Measurements from ENCODE around the gene MYCT1.

Gene MYCT1

DNA sequence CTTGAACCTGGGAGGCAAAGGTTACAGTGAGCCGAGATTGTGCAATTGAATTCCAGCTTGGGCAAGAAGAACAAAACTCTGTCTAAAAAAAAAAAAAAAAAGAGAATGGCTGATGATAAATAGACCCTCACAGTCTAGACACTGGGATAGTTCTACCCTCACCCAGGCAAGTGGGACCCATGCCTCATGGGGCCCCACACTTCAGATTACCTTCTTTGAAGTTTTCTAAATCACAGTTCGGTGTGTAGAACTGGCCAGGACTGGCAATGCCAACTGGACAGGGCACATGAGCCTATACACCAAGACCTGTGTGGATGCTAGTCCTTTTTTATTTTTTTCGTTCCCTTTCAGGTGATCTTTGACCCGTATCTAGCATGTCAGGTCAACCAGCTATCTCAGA is 28.6 kb downstream of the MYCT1 start:
- ATAC-seq, result no peak

DNA sequence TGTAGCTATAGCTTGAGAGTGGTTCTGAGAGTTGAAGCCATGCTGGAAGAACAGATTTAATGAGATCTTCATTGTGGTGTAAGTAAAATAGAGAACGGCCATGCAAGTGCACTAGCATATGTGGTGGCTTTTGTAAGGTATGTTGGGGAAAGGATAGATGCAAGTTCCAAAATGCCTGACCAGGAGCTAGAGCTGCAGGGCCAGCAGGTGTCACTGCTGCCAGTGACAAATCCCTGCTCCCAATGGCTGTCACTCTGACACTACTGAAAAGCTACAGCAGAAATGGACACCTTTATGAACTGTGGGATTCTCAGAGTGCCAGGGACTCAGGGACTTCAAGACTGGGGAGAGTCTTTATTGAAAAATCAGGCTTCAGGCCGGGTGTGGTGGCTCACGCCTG is 29.8 kb downstream of the MYCT1 start:
- ATAC-seq, result no peak

DNA sequence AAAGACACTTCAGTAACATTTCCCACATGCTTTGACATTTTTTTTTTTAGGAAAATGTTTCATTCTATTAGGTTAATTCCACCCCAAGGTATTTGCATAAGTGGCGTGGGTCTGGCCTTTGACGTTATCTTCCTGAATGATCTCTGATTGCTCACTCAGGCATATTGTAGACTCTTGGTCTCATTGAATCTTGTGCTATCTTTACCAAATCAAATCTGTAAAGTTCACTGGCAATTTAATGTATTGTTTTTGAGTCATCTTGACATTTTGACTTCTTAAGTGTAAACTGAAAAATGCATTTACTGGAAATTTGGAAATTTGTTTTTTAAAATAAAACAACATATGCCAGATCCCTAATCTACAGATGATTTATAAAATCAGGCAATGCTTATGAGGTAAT is 36.9 kb downstream of the MYCT1 start:
- ATAC-seq, result no peak

DNA sequence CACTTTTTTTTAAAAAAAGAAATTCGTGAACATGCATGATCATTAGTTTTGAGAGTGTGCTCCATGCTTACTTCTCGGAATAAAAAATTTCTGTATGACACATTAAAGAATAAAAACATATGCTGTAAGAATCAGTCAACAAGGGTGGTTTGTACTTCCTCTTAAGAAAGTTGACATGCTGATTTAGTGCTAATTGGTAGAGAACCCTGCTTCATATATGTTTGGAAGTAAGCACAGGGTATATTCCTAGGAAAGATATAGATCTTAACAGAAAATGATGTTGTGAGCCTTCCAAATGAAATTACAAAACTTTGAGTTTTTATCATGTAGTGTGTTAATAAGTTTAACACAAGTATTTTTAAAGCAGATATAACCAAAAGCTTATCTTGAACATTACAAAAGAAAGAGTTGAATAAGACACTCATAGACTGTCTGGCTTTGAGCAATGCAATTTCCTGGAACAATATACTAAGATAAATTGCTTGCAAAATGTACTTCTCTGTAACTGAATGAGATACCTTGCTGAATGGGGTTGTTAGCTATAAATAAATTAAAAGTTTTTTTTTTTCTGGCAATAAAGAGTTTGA is 39.1 kb downstream of the MYCT1 start:
- ATAC-seq, result no peak

DNA sequence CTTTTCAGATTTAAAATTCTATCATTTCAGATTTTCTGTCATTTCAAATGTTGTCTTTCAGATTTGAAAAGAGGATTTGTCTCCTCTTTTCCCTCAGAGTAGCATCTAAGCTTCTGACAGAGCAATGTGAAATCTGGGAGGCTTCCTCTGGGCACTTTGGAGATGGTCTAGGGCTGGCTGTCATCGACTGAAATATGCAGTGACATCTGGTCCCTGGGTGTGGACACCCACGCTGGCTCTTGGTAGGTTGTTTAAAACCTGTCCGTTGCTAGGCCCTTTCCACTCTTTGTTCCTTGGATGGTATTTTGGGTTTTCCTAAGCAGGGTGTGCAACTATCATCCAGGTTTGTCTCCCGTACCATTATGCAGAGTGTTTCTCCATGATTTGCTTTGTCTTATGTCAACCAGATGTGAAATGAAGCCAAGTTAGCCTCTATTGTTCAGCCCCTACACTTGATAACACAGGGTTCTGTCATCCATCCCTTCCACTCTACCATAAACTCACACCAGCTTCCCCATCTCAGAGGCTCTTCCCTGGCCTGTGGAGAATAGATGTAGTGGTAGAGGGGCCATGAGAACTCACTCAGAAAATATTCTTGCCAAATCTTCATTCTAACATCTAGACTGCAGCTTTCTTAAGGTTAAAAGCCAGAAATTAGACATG is 47.9 kb downstream of the MYCT1 start:
- no peak for ATAC-seq

DNA sequence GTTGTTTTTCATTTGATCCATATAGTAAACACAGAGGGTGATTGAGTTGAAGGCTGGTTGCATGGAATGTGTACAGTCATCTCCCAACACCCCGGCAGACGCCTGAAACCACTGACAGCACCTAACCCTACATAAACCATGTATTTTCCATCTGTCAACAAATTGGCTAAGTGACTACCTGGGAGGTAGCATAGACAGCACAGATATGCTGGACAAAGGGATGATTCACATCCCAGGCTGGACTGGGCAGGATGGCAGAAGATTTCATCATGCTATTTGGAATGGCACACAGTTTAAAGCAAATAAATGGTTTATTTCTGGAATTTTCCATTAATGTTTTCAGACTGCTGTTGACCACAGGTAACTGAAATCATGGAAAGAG is 48.5 kb downstream of the MYCT1 start:
- ATAC-seq, result no peak

DNA sequence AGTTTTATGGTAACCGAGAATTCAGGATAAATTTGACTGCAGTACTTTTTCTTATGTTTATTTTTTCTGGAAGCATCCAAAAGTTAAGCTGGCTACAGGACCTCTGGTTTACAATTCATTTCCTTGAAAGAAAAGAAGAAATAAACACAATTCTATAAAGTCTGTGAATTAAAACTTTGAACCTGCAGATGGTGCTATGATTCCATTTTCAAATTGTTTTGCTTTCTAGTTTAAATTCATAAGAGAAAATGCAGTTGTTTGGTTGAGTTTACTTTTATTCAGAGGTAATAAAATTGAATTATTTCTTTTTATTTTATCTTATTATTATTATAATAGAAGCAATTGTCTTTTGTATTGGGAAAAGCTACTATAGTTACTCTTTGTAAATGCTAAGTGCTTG is 51.1 kb downstream of the MYCT1 start:
- no peak for ATAC-seq

DNA sequence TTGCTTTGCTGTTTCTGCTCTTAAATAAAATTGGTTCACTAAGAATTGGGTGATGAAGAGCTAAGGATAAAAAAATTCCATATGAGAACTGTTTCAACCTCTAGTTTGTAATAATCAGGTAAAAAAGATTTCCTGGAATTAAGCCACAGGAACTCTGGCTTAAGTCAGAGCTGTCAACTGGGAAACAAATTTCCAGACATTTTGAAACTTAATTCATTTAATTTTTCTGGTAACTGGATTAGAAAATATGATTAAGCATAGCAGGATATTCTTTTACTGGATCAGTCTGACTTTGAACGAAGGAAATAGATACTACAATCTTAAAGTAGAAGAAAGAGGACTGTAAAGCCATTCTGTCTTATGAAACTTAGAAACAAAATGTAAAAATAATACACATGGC is 51.6 kb downstream of the MYCT1 start:
- ATAC-seq, result no peak

DNA sequence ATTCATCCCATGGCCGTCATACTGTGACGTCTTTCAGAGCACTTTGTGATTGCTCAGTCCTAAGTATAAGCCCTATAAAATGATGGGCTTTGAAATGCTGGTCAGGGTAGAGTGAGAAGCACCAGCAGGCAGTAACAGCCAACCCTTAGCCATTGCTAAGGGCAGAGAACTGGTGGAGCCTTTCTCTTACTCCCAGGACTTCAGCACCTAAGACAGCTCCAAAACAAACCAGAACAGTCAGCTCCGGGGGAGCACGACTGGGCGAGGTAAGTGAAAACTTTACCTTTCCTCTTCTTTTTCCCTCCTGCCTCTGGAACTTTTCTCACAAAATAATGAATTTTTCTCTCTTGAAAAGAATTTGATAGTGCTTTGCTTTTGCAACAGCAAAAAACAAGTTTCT is 53.0 kb downstream of the MYCT1 start, which contains the start of gene VIP:
Gene VIP, plus strand, starts transcription at position 104 of the 400 bp plus-strand sequence. CDS start 1,381 bp downstream, outside the sequence.
- peak in 1 of 2 donors; percentile 27 for ATAC-seq

DNA sequence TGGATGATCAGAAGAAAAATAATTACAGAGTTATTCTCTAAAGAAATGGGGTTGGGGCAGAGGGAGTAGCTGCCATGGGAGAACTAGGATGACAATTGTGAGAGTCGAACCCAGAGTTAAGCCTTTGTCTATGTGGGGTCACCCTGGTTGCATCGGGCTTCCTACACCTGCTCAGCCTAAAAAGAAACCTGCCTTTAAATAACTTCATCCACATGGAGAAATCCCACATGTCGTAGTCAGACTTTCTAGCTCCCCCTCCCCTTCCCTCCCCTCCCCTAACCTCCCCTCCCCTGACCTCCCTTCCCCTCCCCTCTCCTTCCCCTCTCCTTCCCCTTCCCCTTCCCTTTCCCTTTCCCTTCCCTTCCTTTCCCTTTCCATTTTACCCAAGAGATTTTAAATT is 67.6 kb downstream of the MYCT1 start:
- no peak for ATAC-seq

DNA sequence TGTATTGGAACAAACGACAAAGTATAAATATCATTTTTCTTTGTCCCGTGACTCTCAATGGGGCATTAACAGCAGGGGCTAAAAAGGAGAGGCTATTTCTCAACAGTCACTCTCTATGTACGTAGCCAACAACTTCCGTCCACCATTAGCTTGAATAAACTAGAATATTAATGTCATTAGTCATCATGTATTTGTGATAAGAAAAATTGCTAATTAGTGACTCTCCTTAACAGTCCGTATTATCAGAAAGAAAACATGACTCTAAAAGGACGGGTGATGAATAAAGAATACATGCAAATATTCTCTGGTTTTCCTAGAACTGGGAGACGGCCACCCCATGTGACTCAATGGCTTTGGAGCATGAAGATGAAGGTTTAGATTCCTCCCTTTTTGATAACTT is 71.5 kb downstream of the MYCT1 start:
- ATAC-seq, result no peak

DNA sequence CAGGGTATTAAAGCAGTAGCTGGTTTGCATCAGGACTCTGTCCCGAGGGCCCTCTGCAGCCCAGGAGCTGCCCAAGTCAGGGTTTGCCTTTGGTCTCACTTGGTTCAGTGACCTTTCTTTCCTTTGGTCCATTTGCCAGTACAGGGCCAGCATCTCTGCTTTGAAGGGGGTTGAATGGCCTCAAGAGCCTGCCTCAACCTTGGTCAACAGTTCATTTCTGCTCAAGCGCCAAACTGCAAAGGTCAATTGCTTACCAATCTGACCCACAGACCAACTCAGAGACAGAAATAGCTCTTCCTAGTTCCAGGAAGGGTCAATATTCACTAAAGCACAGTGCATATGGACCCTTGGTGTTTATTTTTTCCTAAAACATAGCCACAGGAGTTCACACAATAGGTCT is 72.3 kb downstream of the MYCT1 start:
- ATAC-seq, result no peak

DNA sequence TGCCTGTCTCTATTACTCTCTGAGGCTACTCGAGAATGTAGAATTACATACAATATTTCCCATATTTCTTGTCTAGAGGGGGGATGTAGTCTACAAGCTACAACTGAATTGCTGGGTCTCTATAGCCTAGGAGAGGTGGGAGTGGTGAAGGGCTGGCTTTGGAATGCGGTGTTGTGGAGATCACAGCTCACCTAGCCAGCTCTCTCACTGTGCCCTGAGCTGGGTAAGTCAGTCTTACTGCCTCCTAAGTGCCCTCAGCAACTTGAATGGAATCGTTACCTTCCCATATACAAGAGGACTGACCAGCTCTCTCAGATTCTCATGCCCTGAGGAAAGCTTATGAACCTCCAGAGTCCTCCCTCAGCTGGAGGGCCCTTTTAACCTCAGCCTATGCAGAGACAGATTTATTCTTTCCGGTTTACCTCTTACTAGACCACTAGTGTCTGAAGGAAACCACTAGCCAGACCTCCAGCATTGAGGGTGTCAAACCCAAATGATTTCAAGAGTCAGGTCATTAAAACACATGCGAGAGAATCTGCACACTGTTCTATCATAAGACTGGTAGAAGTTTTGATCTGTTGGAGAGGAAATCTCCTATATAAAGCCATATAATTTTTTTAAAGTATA is 73.5 kb downstream of the MYCT1 start:
- no peak for ATAC-seq
